Neural progenitor cell (in vitro differentiated cells): Measurements from ENCODE around the gene GAL3ST2.

Experiments used
- CTCF ChIP-seq: fragments of 200-600 bp; sonication (generic); IDR thresholded peaks from 2 replicates; pipeline ENCODE4 v1.5.1; 2017; ENCODE audit warnings: antibody characterized with exemption, mild to moderate bottlenecking
- EZH2phosphoT487 ChIP-seq: fragments of 200-600 bp; sonication (generic); IDR thresholded peaks from 2 replicates; pipeline ENCODE4 v1.6.1; 2017; ENCODE audit warnings: antibody characterized with exemption

GRCh38 chr2:241798631-241799521, 22.3 kb downstream of the GAL3ST2 start:
- TF ChIP-seq CTCF (no peak), EZH2phosphoT487 (no peak)
